Activated naive CD8-positive, alpha-beta T cell treated with anti-CD3 and anti-CD28 coated beads, Interleukin-2, amount 50 U/mL, for 16 hours (primary cell): ENCODE results near the gene CELA3B.
"Not testable (repeated sequence)": the region's sequence is repeated elsewhere in the genome, so short reads cannot be mapped to it uniquely, and the experiment has no call there.

Experiments used
- DNase-seq: peaks from one replicate; pipeline ENCODE4 v3.0.0-alpha.2; 2020; ENCODE audit warnings: low read depth, low spot score

CELA3B gene

GRCh38 chr1:21975296-21975695 is 1.5 kb upstream of the CELA3B start:
- DNase-seq: not testable (repeated sequence)

GRCh38 chr1:21978209-21978608 is 1.4 kb downstream of the CELA3B start:
- DNase-seq: not testable (repeated sequence)

DNA sequence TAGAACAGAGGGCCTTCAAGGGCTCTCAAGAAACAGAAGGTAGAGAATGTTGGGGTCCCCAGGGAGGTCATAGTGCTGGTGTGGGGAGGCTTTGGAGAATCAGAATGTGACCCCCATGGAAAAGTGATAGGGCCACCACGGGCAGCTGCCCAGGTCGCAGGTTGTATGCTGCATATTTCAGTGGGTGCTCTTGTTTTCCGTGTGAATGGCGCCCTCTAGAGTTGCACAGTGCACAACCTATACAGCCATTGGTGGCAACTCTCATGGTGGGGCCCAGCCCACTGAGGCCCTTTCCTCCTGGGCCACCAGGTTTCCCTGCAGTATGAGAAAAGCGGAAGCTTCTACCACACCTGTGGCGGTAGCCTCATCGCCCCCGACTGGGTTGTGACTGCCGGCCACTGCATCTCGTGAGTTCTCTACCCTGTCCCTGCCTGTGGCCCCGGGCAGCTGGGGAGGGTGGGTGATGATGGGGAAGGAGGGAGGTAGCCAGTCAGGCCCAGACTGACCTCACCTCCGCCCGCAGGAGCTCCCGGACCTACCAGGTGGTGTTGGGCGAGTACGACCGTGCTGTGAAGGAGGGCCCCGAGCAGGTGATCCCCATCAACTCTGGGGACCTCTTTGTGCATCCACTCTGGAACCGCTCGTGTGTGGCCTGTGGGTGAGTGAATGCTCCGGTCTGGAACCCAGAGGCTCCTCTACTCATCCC is 3.8 kb downstream of the CELA3B start:
- not testable (repeated sequence) for DNase-seq

- DNase-seq: not testable (repeated sequence)
Observed at GRCh38 chr1:21981253-21981652, 4.4 kb downstream of the CELA3B start.

DNA sequence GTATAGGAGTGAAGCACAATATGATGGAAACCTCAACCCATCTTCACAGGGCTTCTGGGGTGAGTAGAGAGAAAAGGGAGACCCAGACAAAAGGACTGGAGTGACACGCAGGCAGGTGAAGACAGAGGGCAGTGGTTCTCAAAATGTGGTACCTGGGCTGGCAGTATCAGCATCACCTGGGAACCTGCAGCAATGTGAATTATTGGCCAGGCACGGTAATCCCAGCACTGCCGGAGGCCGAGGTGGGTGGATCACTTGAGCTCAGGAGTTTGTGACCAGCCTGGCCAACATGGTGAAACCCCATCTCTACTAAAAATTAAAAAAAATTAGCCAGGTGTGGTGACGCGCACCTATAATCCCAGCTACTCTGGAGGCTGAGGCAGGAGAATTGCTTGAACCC is 5.3 kb downstream of the CELA3B start:
- DNase-seq: not testable (repeated sequence)

DNA sequence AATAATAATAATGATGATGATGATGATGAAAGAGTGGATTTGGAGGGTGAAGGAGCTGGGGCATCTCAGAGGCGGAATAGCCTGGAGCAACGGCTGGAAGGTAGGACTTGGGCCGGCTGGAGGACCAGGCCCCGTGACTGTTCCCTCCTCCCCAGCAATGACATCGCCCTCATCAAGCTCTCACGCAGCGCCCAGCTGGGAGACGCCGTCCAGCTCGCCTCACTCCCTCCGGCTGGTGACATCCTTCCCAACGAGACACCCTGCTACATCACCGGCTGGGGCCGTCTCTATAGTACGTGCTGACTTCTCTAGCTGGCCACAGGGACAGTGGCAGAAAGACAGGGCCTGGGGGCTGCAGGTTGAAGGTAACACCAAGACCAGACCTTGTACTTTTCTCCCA is 6.7 kb downstream of the CELA3B start:
- not testable (repeated sequence) for DNase-seq

GRCh38 chr1:21985893-21986292 is 9.1 kb downstream of the CELA3B start:
- DNase-seq: not testable (repeated sequence)

DNA sequence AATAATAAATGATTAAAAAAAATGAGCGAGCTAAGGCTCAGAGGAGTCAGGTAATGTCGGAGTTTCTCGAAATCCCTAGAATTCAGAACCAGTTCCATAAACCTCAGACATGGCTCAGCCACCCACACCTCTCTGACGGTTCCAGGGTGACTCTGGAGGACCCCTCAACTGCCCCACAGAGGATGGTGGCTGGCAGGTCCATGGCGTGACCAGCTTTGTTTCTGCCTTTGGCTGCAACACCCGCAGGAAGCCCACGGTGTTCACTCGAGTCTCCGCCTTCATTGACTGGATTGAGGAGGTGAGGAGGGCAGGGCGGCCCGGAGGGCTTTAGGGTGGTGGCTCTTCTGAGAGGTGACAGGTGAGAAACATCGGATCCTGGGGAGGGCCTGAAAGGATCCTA is 9.6 kb downstream of the CELA3B start:
- DNase-seq: not testable (repeated sequence)

GRCh38 chr1:21989672-21990393 is 13.0 kb downstream of the CELA3B start:
- not testable (repeated sequence) for DNase-seq

DNA sequence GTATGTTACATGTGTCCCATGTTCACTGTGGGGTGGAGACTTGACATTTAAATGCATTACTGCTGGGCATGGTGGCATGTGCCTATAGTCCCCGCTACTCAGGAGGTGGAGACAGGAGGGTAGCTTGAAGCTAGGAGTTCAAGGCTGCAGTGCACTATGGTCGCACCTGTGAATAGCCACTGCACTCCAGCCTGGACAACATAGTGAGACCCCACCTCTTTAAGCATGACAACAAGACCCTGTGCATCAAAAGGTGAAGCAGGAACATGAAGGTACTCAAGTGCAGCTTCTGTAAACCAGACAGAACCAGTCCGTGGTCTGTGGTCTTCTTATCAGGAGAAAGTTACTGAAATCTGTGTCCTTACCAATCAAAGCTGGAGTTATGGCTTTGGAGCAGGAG is 15.4 kb downstream of the CELA3B start:
- not testable (repeated sequence) for DNase-seq

- not testable (repeated sequence) for DNase-seq
Observed at GRCh38 chr1:21994716-21995115, 17.9 kb downstream of the CELA3B start.

- not testable (repeated sequence) for DNase-seq
Observed at GRCh38 chr1:21996663-21996970, 19.8 kb downstream of the CELA3B start.

DNA sequence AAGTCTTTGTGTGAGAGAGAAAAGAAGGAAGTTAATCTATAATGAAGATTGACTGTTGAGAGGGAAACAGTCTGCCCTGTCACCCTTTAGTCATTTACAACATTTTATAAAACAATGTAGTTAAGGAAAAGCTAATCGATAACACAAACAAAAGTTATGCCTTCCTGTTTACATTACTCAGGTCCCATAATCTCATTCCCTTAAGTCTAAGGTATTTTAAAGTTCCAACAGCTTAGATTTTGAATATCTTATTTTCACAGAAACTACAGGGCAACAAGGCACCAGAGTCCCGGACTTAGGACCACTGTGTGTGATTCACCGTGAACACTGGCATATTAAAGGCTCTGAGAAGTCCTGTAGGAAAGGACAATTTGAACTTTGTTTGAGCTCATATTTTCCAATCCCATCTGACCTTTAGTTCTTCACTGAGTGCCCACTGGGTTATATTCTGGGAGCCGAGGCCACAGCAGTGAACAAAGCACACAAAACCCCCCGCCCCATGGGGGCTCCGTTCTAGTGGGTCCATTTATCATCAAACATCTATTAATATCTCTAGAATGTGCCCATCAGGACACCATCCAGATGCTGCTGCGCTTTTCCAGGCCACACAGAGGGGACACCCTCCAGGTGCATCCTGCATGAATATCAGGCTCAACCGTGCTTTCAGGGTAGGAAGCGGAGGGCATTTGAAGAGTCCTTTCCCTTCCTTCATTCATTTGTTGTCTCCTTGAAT is 21.2 kb downstream of the CELA3B start:
- DNase-seq: not testable (repeated sequence)

DNA sequence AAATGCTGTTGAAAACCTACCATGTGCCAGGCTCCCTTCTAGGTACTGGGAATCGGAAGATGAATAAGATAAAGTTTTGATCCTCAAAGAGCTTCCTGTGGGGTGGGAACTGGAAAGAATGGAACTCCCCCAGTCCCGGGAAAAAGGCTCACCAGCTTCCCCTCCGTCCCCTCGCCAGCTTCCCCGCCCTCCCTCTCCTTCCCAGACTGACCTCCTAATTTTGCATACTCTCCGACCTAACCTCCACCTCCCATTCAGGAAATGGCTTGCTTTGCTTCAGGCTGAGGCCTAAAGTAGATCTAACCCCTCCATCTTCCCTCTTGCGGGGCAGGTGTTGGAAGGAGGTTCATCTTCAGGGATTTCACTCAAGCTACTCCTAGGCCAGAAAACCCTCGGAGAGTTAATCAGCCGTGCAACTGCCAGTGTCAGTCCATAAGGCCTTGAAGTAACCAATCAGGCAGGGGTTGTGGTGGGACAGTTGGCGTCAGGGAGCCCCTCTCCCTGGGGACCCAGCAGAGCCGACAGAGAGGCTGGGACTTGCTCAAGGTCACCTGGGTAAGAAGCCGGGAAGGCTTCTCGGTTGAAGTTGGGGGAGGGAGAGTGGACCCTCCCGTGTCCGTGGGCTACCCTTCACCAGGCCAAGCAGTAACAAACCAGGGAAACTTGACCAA is 21.9 kb downstream of the CELA3B start:
- DNase-seq: not testable (repeated sequence)

DNA sequence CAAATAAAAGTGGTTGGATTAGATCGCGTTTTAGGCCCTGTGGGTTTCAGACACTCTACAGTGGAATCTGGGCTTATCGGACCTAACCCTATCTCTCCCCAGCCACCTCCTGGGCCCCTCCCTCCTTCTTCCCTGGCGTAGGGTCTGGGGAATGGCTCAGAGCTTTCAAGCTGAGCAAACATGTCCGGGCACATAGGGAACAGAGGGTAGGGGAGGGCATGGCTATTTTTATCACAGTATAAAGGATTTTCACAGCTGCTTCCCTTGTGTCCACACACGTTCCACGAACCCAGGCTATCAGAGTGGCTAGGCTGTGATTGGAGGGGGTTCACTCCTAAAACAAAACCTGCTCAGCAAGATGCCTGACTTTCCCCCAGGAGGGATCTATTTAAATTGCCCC is 22.8 kb downstream of the CELA3B start:
- DNase-seq: not testable (repeated sequence)

DNA sequence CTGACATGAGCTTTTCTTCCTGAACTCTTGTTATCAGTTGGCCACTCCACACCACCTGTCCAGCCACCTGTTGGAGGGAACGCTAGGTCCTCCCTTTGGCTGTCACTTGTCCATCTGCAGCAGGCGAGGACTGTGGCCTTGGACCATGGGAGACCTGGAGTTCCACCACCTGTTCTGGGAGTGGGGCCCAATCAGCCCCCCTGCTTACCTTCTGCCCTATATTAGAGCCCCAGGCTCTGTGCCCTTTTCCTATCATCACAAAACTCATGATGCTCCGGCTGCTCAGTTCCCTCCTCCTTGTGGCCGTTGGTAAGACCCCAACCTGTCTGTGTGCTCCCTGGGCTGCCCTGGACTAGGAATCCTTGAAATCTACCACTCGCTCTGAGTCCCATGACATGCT is 24.6 kb downstream of the CELA3B start, which contains the start of gene CELA3A:
Gene CELA3A (plus strand): TSS at position 249 of the 400 bp plus-strand sequence. CDS start 18 bp downstream, at position 267.
- DNase-seq: no peak

DNA sequence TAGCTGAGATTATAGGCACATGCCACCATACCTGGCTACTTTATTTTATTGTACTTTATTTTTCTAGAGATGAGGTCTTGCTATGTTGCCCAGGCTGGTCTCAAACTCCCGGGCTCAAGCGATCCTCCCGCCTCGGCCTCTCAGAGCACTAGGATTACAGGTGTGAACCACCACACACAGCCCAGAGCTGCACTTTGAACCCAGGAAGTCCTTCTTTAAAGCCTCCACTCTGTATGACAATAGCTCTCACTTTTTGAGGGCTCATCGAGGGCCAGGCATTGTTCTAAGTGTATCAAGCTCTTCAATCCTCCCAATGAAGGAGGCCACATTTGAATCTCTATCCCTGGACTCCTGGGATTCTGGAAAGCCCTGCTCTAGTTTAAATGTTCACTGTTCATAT is 25.6 kb downstream of the CELA3B start:
- DNase-seq: not testable (repeated sequence)

DNA sequence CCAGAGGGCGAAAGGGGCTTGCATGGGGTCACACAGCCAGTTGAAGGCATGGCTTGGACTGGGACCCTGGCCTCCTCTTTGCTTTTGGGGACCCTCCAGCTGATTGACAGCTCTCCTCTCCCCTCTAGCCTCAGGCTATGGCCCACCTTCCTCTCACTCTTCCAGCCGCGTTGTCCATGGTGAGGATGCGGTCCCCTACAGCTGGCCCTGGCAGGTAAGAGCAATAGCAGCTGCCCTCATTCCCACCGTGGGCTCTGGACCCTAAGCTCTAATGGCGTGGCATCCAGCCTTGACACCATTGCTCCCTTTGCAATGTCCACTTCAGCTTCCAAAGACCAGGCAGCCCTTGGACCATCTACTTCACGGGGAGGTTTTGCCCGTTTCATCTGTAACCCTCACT is 26.1 kb downstream of the CELA3B start:
- not testable (repeated sequence) for DNase-seq

- DNase-seq: not testable (repeated sequence)
Observed at GRCh38 chr1:22003959-22004358, 27.1 kb downstream of the CELA3B start.

GRCh38 chr1:22005261-22006149 is 28.7 kb downstream of the CELA3B start:
- not testable (repeated sequence) for DNase-seq

DNA sequence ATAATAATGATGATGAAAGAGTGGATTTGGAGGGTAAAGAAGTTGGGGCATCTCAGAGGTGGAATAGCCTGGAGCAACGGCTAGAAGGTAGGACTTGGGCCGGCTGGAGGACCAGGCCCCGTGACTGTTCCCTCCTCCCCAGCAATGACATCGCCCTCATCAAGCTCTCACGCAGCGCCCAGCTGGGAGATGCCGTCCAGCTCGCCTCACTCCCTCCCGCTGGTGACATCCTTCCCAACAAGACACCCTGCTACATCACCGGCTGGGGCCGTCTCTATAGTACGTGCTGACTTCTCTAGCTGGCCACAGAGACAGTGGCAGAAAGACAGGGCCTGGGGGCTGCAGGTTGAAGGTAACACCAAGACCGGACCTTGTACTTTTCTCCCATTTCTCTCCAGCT is 29.9 kb downstream of the CELA3B start:
- not testable (repeated sequence) for DNase-seq
